ENCODE measurements around the gene SMS.

GRCh38 chrX:21948897-21949578, 8.5 kb downstream of the SMS start:
- no peak for TF ChIP-seq CTCF (IDR thresholded peaks at IDR 0.05)
- TF ChIP-seq POLR2A (IDR thresholded peaks at IDR 0.05): no peak
- TF ChIP-seq EP300 (IDR thresholded peaks at IDR 0.05): no peak
